Stimulated activated CD8-positive, alpha-beta memory T cell treated with anti-CD3 and anti-CD28 coated beads, Interleukin-15, amount 100 ng/mL, for 1 hour (primary cell): ENCODE data around the gene CHST15.

Experiments
- DNase-seq: peaks from one replicate; pipeline ENCODE4 v3.0.0-alpha.2; 2020; ENCODE audit warnings: low read depth

The CHST15 gene

DNA sequence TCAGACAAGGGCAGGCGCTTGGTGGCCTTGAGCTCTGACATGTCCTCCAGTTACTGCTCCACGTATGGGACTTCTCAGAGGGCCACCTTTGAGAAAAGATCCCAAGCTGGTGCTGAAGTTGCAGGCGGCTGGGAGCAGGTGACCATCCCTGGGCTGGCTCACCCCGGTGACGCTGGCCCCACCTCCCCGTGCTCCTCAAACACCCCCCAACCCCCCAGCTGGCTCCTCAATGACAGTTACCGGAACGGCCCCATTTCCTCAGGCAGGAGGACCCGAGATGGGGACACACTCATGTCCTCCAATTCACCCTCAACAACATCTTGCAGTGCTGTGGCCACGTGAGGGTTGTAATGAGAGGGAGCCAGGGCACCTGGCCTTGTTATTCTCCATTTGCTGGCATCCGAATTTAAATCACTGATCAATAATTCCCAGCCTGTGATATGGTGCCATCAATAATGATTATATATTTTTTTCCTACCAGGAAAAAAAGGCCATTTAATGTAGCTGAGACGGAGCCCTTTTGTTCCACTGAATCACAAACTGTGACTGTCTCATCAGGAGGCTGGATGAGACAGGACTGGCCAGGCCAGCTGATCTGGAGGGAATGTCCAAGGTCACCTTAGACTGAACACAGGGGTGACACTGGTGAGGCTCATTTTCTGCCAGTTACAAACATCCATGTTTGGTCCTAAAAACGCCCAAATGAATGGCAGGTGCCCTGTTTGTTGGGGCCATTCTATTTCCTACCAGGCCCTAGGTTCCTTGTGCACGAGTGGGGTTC, 64.5 kb downstream of the CHST15 start:
- no peak for DNase-seq

DNA sequence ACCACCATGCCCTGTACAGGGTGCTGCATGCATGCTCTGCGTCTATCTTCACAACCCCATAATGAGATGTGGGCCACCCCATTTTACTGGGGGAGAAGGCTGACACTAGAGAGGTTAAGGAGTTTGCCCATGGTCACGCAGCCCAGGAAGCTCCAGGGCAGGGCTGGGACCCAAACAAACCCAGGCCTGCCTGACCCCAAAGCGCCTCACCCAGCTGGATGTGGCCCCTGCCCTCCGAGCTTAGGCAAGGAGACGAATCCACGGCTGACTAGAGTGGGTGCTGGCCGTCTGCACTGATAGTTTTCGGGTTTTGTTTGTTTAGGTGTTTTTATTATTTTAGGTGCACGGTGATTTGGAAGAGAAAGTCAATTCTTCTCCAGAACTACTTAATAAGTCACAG, 65.7 kb downstream of the CHST15 start:
- DNase-seq = no peak

DNA sequence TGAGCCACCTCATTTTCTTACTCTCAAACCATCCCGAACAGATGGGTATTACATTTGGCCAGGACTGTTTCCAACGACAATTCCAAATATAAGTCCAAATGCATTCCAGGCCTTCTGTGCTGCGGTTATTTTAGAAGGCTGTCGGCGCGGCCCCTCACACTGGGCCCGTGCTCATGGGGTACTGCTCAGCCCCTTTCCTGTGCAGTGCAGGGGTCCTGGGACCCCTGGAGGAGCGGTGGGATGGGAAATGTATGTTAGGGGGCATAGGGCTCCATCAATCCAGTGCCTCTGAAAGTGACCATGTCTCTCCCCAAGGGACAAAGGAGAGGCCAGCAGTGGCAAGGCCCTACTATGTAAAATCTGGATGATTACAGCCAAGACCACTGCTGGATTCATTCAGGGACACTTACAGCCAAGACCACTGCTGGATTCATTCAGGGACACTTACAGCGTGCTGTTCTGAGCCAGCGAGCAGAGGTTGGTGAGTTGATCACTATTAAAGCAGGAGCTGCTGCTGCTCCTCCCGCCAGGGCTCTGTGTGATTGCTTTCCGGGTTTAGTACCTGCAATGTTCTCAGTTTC, 66.3 kb downstream of the CHST15 start:
- no peak for DNase-seq

DNA sequence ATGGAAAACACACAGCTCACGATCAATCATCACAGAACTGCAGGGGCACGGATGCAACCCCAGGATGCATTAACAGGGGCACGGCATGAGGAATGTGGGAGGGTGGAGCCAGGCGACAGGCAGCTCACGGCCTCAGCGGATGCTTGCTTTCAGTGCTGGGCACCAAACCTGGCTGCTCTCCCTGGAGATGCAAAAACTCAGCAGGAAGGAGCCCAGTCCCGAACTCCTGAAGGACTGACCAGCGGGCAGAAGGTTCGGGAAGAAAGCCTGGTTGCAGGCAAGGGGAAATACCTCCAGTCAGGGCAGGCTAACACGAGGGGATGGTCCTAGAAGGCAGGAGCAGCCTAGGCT, 66.8 kb downstream of the CHST15 start:
- DNase-seq = no peak

DNA sequence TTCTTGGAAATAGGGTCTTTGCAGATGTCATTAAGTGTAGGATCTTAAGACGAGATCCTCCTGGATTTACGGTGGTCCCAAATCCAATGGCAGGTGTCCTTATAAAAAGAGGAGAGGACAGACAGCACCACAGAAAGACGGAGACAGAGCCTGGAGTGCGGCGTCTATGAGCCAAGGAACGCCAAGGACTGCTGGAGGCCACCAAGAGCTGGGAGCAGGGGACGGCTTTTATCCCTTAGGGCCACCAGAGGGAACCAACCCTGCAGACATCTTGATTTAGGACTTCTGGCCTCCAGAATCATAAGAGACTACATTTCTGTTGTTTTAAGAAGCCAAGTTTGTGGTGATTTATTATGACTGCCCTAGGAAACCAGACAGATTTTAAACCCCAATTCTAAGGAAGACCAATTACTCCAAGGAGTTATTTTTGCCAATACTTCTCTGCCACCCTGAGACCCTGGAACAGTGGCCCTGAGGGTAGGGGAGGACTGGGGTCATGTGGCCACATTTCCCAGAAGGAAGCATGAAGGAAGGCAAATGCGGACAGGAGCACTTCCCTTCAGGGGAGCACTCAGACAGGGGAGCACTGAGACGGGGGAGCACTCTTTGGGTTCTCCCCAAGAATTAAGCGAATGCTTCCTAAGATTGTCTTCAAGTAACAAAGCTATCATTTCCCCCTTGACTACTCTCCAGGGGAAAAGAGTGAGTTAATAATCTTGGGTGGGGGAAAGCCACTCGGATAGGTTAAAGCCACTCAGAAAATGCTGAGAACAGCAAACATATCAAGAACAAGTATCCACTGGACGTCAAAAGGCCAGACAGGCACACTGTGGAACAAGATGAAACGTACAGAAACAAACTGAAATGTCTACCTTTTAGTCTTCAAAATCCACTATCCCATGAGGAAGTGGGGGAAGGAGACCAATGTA, 67.5 kb downstream of the CHST15 start:
- DNase-seq = no peak

DNA sequence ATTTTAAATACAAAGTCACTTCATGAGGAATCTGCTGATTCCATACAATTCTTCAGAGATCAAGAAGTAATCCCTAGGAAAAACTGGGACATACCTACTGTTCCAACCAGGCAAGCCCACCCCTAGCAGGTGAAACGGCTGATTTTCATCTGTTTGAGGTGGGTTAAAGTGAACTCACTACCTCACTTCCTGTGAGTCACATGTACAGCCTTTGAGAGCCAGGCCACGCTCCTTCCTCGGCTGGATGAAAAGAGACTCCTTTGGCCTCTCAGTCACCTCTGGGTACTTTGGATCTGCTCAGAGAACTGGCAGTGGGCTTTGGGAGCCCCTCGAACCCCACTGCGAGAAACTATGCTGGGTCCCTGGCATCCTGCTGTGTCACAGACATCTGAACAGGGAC, 68.2 kb downstream of the CHST15 start:
- DNase-seq = no peak

DNA sequence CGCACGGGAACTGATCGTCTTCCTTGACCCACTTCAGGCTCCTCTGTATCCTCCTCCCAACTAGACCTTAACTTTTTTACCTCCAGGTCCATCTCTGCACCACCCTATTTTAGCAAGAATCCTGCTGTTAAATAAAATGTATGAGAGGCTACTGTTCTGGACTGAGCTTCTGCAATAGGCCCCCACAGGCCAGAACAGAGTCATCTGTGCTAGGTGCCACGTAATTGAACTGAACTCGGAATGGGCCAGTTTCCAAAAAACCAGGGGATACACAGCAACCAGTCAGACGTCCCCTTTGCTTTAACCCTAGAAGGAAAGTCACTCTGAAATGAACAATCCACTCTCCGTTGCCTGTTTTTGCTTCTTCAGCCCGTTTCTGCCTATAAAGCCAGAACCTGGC, 71.3 kb downstream of the CHST15 start:
- no peak for DNase-seq

- DNase-seq = no peak
Measured at GRCh38 chr10:124020981-124021815, 72.2 kb downstream of the CHST15 start.

GRCh38 chr10:124019886-124020797, 73.3 kb downstream of the CHST15 start:
- DNase-seq = no peak

- no peak for DNase-seq
Measured at GRCh38 chr10:124018886-124019525, 74.4 kb downstream of the CHST15 start.

DNA sequence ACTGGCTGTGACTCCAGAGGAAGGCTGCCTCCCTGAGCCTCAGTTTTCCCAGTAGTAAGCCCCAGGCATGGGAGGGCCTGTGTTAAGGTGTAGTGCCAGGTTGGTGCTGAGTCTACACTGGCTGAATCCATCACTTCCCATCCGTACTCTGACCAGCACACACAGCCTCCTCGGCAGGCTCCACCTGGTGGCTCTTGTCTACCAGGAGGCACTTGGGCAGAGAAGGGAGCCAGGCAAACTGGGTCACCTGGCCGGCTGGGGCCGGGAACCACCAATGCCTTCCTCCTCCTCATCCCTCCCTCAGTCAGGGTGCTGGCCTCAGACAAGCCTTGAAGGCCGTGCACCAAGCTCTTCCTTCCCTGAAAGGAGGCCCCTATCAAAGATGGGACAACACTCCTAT, 75.7 kb downstream of the CHST15 start:
- DNase-seq = no peak

DNA sequence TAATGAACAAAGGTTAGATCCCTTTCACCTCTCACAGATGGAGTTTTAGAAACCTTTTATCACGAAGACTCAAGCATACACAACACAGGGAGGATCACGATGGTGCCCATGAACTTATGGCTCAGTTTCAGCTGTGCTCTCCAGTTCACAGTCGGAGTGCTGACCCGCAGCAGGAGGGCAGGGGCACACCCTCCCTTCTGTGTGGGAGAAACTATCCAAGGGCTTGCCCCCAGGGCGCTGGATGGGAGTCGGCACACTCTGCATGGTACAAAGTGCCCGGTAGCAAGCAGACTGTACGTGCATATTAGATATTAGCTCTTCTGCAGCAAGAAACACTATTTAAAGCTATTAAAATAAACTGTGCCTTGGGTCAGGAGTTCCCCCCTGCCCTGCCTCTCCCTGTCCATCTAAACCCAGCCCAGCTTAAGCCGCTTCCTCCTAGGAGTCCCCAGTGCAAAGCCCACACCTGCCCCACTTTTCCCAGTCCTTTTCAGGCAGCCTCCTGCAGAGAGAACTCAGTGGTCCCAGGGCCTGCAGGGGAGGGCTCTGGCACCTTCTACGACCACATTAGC, 76.5 kb downstream of the CHST15 start:
- DNase-seq = no peak

- no peak for DNase-seq
Measured at GRCh38 chr10:124015991-124016390, 77.4 kb downstream of the CHST15 start.

- no peak for DNase-seq
Measured at GRCh38 chr10:124014416-124015154, 78.8 kb downstream of the CHST15 start.

- DNase-seq = no peak
Measured at GRCh38 chr10:124013916-124014315, 79.5 kb downstream of the CHST15 start.

DNA sequence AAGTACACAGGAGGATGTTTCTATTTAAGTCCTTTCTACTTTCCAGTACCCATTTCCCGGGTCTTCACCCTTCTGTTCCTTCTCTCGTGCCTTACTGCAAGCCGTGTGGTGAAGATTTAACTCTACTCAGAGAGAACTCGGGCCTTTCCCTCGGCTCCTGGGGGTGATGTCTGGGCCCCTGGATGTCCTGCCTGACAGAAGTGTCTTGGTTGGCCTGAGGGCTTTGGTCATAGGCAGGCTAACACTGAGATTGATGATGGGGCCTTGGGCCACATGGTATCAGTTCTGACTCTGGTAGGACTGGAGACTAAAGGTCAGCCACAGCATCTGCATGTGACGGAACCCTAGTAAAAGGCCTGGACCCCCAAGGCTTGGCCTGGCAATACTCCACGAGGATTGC, 80.4 kb downstream of the CHST15 start:
- no peak for DNase-seq

DNA sequence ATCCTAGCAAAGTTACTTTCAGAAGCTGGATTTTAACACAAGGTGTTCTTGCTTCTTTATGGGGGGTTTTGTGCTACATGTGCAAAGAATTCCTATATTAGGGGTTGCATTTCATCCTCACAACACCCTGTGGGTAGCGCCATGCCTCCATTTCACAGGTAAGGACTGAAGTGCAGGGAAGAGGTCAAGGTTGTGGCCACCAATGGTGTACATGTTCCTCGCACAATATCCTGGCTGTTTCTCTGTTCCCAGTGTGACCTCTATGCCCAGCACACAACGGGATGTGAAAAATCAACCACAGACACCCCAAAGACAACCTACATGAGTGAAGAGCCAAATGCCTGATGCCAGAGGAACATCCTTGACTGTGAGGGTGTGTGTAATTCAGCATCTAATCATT, 80.8 kb downstream of the CHST15 start:
- DNase-seq = no peak

DNA sequence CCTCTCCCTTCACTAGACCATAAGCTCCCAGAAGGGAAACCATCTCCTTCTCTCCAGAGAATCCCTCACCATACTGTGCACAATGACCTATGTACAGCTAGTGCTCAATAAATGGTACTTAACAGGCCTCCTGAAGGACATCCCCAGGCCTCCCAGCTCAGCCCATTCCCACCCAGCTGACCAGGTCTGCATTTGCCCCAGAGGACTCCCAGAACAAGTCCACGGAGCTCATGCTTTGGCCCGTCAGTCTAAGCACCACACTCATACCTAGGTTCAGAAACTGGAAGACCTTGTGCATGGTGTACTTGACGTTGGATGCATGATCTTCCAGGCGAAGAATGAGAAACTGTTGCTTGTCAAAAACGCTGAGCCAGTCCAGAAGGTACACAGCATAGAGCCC, 81.3 kb downstream of the CHST15 start:
- no peak for DNase-seq

- DNase-seq = no peak
Measured at GRCh38 chr10:124011464-124011863, 81.9 kb downstream of the CHST15 start.
